Measurements from ENCODE around the gene CFC1B. TPM values are rescaled to one million over a fixed set of nuclear protein-coding genes. Genes with fewer than 3 reads are reported as not detected.
"Not testable (repeated sequence)": the region's sequence is repeated elsewhere in the genome, so short reads cannot be mapped to it uniquely, and the experiment has no call there.

The CFC1B gene
- total RNA-seq (2012; rRNA removed) = not detected in 2 replicates

DNA sequence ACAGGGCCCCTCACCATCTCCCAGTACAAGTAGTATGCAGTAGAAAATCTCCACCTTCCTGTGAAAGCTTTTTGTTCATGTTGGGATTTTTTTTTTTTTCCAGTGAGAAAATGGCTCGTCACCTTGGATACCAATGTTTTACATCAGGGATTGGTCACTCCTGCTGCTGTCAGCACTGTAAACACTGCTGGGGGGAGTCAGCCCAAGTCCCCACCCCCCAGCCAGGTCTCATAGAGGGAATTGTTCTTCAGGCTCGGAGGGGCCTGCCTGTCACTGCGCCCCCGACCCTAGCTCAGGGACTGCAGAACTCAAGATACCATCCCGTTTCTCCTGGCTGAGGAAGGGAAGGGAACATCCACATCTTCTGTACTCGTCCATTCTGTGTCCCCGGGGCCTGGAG lies at the start of gene CFC1B:
Gene CFC1B, plus strand, starts transcription at position 231 of the 400 bp plus-strand sequence. CDS start 263 bp downstream, outside the sequence.
- H3K27me3 ChIP-seq (ENCODE audit: control insufficient read depth, insufficient read depth, low read length); H3K9me3 ChIP-seq (replicated peaks; ENCODE audit: low read length); H3K4me2 ChIP-seq (ENCODE audit: low read length); H3K4me3 ChIP-seq (ENCODE audit: low read length); H3K36me3 ChIP-seq (ENCODE audit: insufficient read depth, low read length); H3K9ac ChIP-seq (ENCODE audit: low read depth, low read length); H3K4me1 ChIP-seq (ENCODE audit: control insufficient read depth, insufficient read depth, low read length): not testable (repeated sequence)

DNA sequence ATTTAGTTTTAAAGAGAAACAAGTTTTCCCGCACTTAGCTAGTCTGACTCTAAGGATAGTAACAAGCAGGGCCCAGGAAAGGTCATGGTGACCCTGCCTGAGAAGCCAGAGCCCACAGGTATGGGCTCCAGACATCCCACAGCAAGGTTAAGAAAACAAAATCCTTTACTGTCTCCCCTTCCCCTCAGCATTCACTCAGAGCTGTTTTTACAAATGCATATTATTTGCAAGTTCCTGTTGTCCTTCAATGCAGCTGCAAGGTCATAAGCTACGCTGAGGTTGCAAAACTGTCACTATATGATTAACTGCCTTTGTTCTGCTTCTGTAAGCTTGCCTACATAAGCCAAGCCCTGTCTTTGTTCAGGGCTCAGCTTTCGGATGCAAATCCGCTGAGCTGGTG lies 29.9 kb upstream of the CFC1B start:
- H3K4me2 ChIP-seq (ENCODE audit: low read length); H3K27me3 ChIP-seq (ENCODE audit: control insufficient read depth, insufficient read depth, low read length); H3K9ac ChIP-seq (ENCODE audit: low read depth, low read length); H3K4me3 ChIP-seq (ENCODE audit: low read length); H3K36me3 ChIP-seq (ENCODE audit: insufficient read depth, low read length); H3K9me3 ChIP-seq (replicated peaks; ENCODE audit: low read length); H3K4me1 ChIP-seq (ENCODE audit: control insufficient read depth, insufficient read depth, low read length): not testable (repeated sequence)

DNA sequence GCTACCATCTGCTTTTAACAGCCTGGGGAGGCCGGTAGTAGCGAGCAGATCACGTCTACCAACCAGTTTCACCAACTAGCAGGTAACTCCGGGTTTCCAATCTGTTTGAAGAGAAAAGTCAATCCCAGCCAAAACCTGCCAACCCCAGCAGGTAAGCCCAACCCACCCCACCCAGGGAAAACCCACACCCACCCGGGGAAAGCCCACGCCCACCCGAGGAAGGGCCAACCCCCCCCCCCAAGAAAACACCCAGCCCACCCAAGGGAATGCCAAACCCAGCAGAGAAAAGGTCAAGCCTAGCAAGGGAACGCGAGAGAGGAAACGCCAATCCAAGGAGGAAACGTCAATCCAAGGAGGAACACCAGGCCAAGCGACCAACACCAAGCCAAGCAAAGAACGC lies 11.8 kb upstream of the CFC1B start, which contains the start of gene POTEI:
Gene POTEI, minus strand, starts transcription at position 101 of the 400 bp plus-strand sequence. Its CDS starts 93 bp downstream, at position 8.
- not testable (repeated sequence) for H3K9me3 ChIP-seq (replicated peaks; ENCODE audit: low read length); H3K4me3 ChIP-seq (ENCODE audit: low read length); H3K4me2 ChIP-seq (ENCODE audit: low read length); H3K36me3 ChIP-seq (ENCODE audit: insufficient read depth, low read length); H3K9ac ChIP-seq (ENCODE audit: low read depth, low read length); H3K27me3 ChIP-seq (ENCODE audit: control insufficient read depth, insufficient read depth, low read length); H3K4me1 ChIP-seq (ENCODE audit: control insufficient read depth, insufficient read depth, low read length)

DNA sequence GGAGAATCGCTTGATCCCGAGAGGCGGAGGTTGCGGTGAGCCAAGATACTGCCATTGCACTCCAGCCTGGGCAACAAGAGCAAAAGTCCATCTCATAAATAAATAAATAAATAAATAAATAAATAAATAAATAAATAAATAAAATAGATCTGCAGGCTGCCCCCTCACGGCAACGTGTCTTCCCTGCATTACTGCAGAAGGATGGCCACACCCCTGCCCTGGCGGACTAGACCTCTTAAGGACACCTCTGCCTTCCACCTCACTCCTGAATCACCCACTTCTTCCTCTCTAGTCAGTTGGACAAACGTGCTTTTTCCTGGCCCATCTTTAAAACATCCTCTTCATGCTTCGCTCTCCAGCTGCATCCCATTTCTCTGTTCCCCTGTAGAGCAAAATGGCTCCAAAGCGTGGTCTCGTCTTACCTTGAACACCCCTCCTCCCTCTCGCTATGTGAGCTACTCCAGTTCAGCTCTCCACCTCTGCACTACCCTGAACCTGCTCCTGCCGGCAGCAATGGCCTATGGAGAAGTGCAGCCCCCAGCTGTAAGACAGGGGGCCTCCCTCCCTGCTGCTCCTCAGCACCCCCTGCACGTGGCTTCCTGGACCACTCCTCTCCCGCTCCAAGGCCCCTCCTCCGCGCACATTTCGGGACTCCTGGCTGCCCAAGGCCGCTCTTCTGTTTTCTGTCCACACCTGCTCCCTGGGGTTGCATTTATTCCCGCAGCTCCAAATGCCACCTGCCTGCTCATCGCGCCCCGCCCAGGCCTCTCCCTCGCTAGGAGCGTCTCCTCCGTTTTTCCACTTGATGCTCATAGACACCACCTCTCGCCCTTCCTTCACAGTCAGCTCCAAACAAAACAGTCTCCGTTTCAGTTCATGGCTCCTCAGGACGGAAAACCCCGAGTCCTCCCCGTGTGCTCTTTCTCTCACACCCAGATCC lies 9.9 kb upstream of the CFC1B start:
- H3K4me3 ChIP-seq (ENCODE audit: low read length); H3K9me3 ChIP-seq (replicated peaks; ENCODE audit: low read length); H3K36me3 ChIP-seq (ENCODE audit: insufficient read depth, low read length); H3K27me3 ChIP-seq (ENCODE audit: control insufficient read depth, insufficient read depth, low read length); H3K4me1 ChIP-seq (ENCODE audit: control insufficient read depth, insufficient read depth, low read length); H3K9ac ChIP-seq (ENCODE audit: low read depth, low read length); H3K4me2 ChIP-seq (ENCODE audit: low read length): not testable (repeated sequence)

DNA sequence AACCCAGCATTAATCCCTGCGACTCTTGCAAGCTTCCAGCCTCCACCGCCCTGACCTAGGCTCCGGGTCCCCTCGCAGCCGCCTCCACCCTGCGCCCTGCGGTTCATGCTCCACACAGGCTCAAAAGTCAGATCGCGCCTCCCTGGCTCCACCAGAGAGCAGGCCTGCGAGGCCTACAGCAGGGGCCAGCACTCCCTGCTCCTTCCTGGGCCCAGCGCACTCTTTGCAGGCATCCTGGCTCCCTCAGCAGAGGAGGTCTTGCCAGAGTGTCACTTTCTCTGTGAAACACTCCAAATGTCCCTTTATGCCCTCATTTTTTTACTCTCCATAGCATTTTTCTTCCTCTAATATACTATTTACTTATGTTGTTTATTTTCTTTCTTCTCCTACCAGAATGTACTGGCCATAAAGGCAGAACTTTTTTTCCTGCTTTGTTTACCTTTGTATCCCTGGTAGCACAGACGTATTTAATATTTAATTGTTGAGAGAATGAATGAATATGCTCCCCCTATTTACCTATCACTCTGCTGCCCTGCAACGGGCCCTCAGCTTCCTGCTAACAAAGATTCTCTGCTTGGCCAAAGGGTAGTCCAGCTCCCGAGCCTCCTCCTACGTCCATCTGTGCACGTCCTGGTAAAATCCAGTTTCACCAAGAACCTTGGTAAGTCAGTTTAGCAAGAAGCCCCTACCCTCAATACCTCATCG lies 9.1 kb upstream of the CFC1B start:
- H3K9ac ChIP-seq (ENCODE audit: low read depth, low read length); H3K36me3 ChIP-seq (ENCODE audit: insufficient read depth, low read length); H3K9me3 ChIP-seq (replicated peaks; ENCODE audit: low read length); H3K27me3 ChIP-seq (ENCODE audit: control insufficient read depth, insufficient read depth, low read length); H3K4me1 ChIP-seq (ENCODE audit: control insufficient read depth, insufficient read depth, low read length); H3K4me2 ChIP-seq (ENCODE audit: low read length); H3K4me3 ChIP-seq (ENCODE audit: low read length): not testable (repeated sequence)

DNA sequence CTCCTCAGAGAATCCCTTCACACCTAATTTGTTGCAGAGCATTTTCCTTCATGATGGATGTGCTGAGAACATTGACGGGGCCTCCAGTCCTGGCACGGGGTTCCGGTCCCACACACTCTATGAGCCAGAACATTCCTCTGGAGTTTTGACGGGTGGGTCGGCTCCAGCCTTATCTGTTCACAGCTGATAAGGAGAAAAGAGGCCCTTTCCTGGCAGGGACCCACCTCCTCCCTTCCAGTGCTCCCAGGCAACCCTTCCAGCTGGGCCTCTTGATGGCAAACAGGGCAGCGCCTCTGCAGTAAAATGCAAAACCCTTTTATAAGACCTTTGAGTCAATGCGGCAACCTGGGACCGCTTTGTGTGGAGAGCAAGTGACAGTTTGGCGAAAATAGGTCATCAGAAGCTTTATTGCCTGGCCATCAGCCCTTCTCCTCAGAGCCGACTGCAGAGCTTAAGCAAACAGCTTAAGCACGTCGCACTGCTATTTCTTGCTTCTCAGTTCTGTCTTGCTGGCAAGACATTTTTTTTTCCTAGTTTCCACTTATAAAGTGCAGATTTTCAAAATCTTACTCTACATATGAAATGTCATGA lies 2.4 kb upstream of the CFC1B start:
- not testable (repeated sequence) for H3K4me1 ChIP-seq (ENCODE audit: control insufficient read depth, insufficient read depth, low read length); H3K4me3 ChIP-seq (ENCODE audit: low read length); H3K36me3 ChIP-seq (ENCODE audit: insufficient read depth, low read length)

DNA sequence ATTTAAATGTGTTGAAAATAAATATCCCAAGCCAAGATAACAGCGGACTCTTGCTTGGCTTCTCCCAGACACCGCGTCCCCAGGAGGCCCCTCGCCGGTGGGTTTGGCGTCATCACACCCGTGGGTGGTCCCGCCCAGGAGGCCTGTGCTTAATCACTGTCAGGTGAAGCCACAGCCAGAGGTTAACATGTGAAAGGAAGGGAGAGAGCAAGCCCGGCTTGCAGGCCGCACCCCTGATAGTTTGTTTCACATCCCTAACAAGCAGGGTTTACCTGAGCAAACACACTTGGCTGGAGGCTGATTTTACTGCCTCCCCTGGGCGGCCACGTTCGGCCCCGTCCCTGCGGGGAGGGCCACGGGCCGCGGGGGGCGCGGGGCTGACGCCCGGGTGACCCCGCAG lies 1.4 kb downstream of the CFC1B start:
- not testable (repeated sequence) for H3K4me2 ChIP-seq (ENCODE audit: low read length); H3K9me3 ChIP-seq (replicated peaks; ENCODE audit: low read length); H3K36me3 ChIP-seq (ENCODE audit: insufficient read depth, low read length); H3K27me3 ChIP-seq (ENCODE audit: control insufficient read depth, insufficient read depth, low read length); H3K4me3 ChIP-seq (ENCODE audit: low read length); H3K4me1 ChIP-seq (ENCODE audit: control insufficient read depth, insufficient read depth, low read length); H3K9ac ChIP-seq (ENCODE audit: low read depth, low read length)

More for the DNA sequence above, 2.4 kb upstream of the CFC1B start:
- H3K27me3 ChIP-seq (ENCODE audit: control insufficient read depth, insufficient read depth, low read length); H3K4me2 ChIP-seq (ENCODE audit: low read length); H3K9ac ChIP-seq (ENCODE audit: low read depth, low read length); H3K9me3 ChIP-seq (replicated peaks; ENCODE audit: low read length): not testable (repeated sequence)

DNA sequence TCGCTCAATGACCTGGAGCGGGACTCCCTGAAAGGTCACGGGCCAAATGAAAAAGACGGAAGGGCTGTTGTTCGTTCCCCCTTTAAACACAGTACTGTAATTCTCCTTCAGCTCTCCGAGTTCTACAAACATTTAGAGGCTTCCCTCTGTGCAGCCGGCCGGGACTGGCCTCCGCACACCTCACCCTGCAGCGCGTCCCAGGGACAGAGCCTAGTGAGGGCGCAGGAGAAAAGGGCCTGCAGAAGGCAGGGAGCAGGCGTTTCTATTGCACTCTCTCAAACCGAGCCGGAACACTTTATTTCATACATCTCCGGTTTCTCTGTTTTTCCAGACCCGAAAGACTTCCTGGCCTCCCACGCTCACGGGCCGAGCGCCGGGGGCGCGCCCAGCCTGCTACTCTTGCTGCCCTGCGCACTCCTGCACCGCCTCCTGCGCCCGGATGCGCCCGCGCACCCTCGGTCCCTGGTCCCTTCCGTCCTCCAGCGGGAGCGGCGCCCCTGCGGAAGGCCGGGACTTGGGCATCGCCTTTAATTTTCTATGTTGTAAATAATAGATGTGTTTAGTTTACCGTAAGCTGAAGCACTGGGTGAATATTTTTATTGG lies 6.4 kb downstream of the CFC1B start:
- not testable (repeated sequence) for H3K9ac ChIP-seq (ENCODE audit: low read depth, low read length); H3K36me3 ChIP-seq (ENCODE audit: insufficient read depth, low read length); H3K27me3 ChIP-seq (ENCODE audit: control insufficient read depth, insufficient read depth, low read length); H3K9me3 ChIP-seq (replicated peaks; ENCODE audit: low read length); H3K4me3 ChIP-seq (ENCODE audit: low read length); H3K4me1 ChIP-seq (ENCODE audit: control insufficient read depth, insufficient read depth, low read length); H3K4me2 ChIP-seq (ENCODE audit: low read length)

DNA sequence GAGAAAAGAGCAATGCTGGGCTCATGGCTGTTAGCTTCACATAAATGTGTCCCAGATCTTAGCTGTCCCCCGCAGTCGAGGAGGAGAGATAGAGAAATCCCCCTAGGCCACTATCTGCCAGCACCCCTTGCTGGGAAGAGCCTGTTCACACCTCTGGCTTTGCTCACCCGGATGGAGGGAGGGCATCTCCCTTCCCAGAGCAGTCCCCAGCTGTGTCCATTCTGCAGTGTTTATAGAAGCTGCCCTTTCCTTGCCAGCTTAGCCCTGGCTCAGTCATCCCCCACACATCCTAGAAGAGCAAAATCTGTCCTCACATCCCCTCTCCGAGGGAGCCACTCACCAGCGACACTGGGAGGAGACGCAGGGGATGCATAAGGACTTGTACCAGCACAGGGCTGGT lies 8.5 kb downstream of the CFC1B start:
- H3K4me1 ChIP-seq (ENCODE audit: control insufficient read depth, insufficient read depth, low read length); H3K9ac ChIP-seq (ENCODE audit: low read depth, low read length); H3K4me2 ChIP-seq (ENCODE audit: low read length); H3K27me3 ChIP-seq (ENCODE audit: control insufficient read depth, insufficient read depth, low read length); H3K9me3 ChIP-seq (replicated peaks; ENCODE audit: low read length); H3K36me3 ChIP-seq (ENCODE audit: insufficient read depth, low read length); H3K4me3 ChIP-seq (ENCODE audit: low read length): not testable (repeated sequence)

DNA sequence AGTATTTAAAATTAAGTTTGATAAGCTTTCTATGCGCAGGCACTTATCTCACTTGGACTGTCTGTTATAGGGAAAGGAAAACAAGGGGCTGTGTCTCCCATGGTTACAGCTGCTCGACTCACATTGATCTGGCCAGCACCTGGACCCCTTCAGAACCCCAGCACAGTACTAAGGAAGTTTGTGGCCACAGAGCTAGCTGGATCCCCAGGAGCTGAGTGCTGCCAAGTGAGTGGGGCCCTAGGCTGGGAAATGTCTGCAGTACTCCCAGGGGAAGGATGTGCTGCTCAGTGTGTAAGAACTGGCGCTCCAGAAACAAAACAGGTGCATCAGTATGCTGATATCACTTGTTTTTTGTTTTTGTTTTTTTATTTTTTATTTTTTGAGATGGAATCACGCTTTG lies 9.2 kb downstream of the CFC1B start:
- H3K4me2 ChIP-seq (ENCODE audit: low read length); H3K9ac ChIP-seq (ENCODE audit: low read depth, low read length); H3K27me3 ChIP-seq (ENCODE audit: control insufficient read depth, insufficient read depth, low read length); H3K4me1 ChIP-seq (ENCODE audit: control insufficient read depth, insufficient read depth, low read length); H3K4me3 ChIP-seq (ENCODE audit: low read length); H3K36me3 ChIP-seq (ENCODE audit: insufficient read depth, low read length); H3K9me3 ChIP-seq (replicated peaks; ENCODE audit: low read length): not testable (repeated sequence)

DNA sequence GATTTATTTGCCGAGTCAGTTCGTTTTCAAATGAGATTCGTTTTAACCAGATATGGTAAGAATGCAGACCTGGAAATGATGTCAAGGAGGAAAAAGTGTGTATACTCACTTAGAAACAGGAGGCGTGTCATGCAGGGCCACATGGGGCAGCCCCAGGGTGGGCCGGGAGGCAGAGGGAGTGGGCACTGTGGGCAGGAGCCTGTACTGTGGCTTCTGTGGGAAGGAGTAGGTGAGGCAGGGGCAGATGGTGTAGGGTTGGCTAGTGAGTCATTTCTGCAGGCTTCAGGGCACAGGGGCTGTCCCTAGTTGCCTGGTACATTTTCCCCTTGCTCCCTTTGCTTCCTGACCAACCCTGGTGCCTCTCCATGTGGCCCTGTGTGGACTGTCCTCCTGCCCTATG lies 10.2 kb downstream of the CFC1B start:
- H3K4me2 ChIP-seq (ENCODE audit: low read length); H3K27me3 ChIP-seq (ENCODE audit: control insufficient read depth, insufficient read depth, low read length); H3K4me3 ChIP-seq (ENCODE audit: low read length); H3K4me1 ChIP-seq (ENCODE audit: control insufficient read depth, insufficient read depth, low read length); H3K36me3 ChIP-seq (ENCODE audit: insufficient read depth, low read length); H3K9me3 ChIP-seq (replicated peaks; ENCODE audit: low read length); H3K9ac ChIP-seq (ENCODE audit: low read depth, low read length): not testable (repeated sequence)
